Esophagus muscularis mucosa (tissue), 3 donors: ENCODE data around the gene CARMIL1.

Experiments
- CTCF ChIP-seq, 3 experiments: fragments of 200-600 bp in 2 of 3; fragments of 450-650 bp in 1 of 3; sonication (generic) in 2 of 3; IDR thresholded peaks; one replicate each; pipeline ENCODE4 v1.5.1; 2017 to 2019; ENCODE audit warnings: antibody characterized with exemption in 3 of 3, mild to moderate bottlenecking in 2 of 3, moderate library complexity in 1 of 3
- POLR2AphosphoS5 ChIP-seq, 2 donors: sonication (generic); formaldehyde crosslinking; IDR thresholded peaks; one replicate each; pipeline ENCODE4 v1.6.1; 2017; ENCODE audit warnings: antibody characterized with exemption in 2 of 2

- TF ChIP-seq CTCF (IDR thresholded peaks at IDR 0.05) (no peak), POLR2AphosphoS5 (IDR thresholded peaks at IDR 0.05) (no peak)
Observed at GRCh38 chr6:25414755-25415154, 135.6 kb downstream of the CARMIL1 start.
